SK-N-SH (cell line): Measurements from ENCODE around the gene CCDC27. TPM values are rescaled to one million over a fixed set of nuclear protein-coding genes. Genes with fewer than 3 reads are reported as not detected.

Experiments
- CTCF ChIA-PET: fragments of 300-600, 350-600 bp; formaldehyde crosslinking; extraction: SDS; loops from one replicate; lab custom pipeline; 2021; lab: Yijun Ruan, JAX
- POLR2A ChIA-PET: fragments of 350-600 bp; sonication (Branson Sonifier 250); formaldehyde crosslinking; extraction: SDS; loops from one replicate; lab custom pipeline; 2020; ENCODE audit warnings: antibody characterized with exemption, inconsistent platforms; lab: Yijun Ruan, JAX
- DNase-seq: peaks from one replicate; pipeline ENCODE4 v3.0.0; 2012
- H2AFZ ChIP-seq: fragments of 200-600 bp; sonication (generic); 2 replicates; pipeline ENCODE4 v1.8.1; 2016; ENCODE audit warnings: antibody characterized with exemption, mild to moderate bottlenecking, low read depth
- H3F3A ChIP-seq: fragments of 200-600 bp; sonication (generic); replicated peaks from 2 replicates; pipeline ENCODE3; 2016; ENCODE audit warnings: antibody characterized with exemption, mild to moderate bottlenecking; ENCODE audit not compliant: insufficient read depth
- H3K27ac ChIP-seq, 2 experiments: fragments of 200-500 bp in 1 of 2; fragments of 200-600 bp in 1 of 2; sonication (Bioruptor generic) in 1 of 2; sonication (generic), shearing (Covaris generic) in 1 of 2; 2 replicates each; pipeline versions ENCODE4 v1.5.1 to v1.6.1; 2014 to 2016; ENCODE audit warnings: low read depth in 2 of 2, inconsistent platforms in 1 of 2, low read length in 1 of 2, mild to moderate bottlenecking in 1 of 2, mixed read lengths in 1 of 2
- H3K27me3 ChIP-seq: fragments of 200-600 bp; sonication (generic), shearing (Covaris generic); 2 replicates; pipeline ENCODE4 v1.6.1; 2016; ENCODE audit warnings: mixed run types; ENCODE audit not compliant: insufficient read depth
- H3K36me3 ChIP-seq, 2 experiments: fragments of 200-500 bp in 1 of 2; fragments of 200-600 bp in 1 of 2; sonication (Bioruptor generic) in 1 of 2; sonication (generic) in 1 of 2; replicated peaks in 1 of 2; 2 replicates each; pipeline versions ENCODE3 to v1.5.1; 2014 to 2016; ENCODE audit warnings: low read length in 1 of 2, mild to moderate bottlenecking in 1 of 2; ENCODE audit not compliant: insufficient read depth in 2 of 2, control insufficient read depth in 1 of 2
- H3K4me1 ChIP-seq, 2 experiments: fragments of 200-500 bp in 1 of 2; fragments of 200-600 bp in 1 of 2; sonication (Bioruptor generic) in 1 of 2; sonication (generic), shearing (Covaris generic) in 1 of 2; 2 replicates each; pipeline versions ENCODE4 v1.5.1 to v1.6.1; 2014 to 2016; ENCODE audit warnings: low read depth in 1 of 2, low read length in 1 of 2, mixed run types in 1 of 2; ENCODE audit not compliant: insufficient read depth in 2 of 2, control insufficient read depth in 1 of 2
- H3K4me2 ChIP-seq: fragments of 200-600 bp; sonication (generic), shearing (Covaris generic); 2 replicates; pipeline ENCODE4 v1.6.1; 2017; ENCODE audit warnings: mixed run types
- H3K4me3 ChIP-seq, 2 experiments: fragments of 200-500 bp in 1 of 2; fragments of 200-600 bp in 1 of 2; sonication (Bioruptor generic) in 1 of 2; sonication (generic), shearing (Covaris generic) in 1 of 2; 2 replicates each; pipeline versions ENCODE4 v1.5.1 to v1.8.1; 2014 to 2016; ENCODE audit warnings: low read depth in 2 of 2, inconsistent platforms in 1 of 2, low read length in 1 of 2, mild to moderate bottlenecking in 1 of 2, mixed read lengths in 1 of 2, moderate library complexity in 1 of 2
- H3K79me2 ChIP-seq: fragments of 200-600 bp; sonication (generic); 2 replicates; pipeline ENCODE4 v1.8.1; 2017; ENCODE audit warnings: mild to moderate bottlenecking; ENCODE audit not compliant: insufficient read depth
- H3K9ac ChIP-seq: fragments of 200-600 bp; sonication (generic); 2 replicates; pipeline ENCODE4 v1.6.1; 2017; ENCODE audit warnings: mixed run types
- H3K9me2 ChIP-seq: fragments of 200-600 bp; sonication (generic); 2 replicates; pipeline ENCODE4 v1.6.1; 2017; ENCODE audit warnings: mixed run types
- H3K9me3 ChIP-seq: fragments of 200-600 bp; sonication (generic); 2 replicates; pipeline ENCODE4 v1.6.1; 2017; ENCODE audit warnings: mixed run types, mild to moderate bottlenecking, moderate library complexity
- H4K20me1 ChIP-seq: fragments of 200-600 bp; sonication (generic); 2 replicates; pipeline ENCODE4 v1.6.1; 2017; ENCODE audit warnings: mild to moderate bottlenecking, mixed run types; ENCODE audit not compliant: insufficient read depth
- CHD2 ChIP-seq: fragments of 150-350 bp; IDR thresholded peaks from 2 replicates; pipeline ENCODE4 v1.6.1; 2018; ENCODE audit warnings: low read length; ENCODE audit not compliant: partially characterized antibody
- GATA2 ChIP-seq: sonication (generic); formaldehyde crosslinking; IDR thresholded peaks from 2 replicates; pipeline ENCODE4 v1.5.0; 2020; ENCODE audit warnings: mild to moderate bottlenecking, missing genetic modification reagents
- MAX ChIP-seq: IDR thresholded peaks from 2 replicates; pipeline ENCODE4 v1.4.0; 2012; ENCODE audit warnings: low read depth
- MXI1 ChIP-seq: IDR thresholded peaks from 2 replicates; pipeline ENCODE4 v1.6.1; 2012; ENCODE audit warnings: mild to moderate bottlenecking, low read depth, low read length, improper control_type of control experiment
- NFIC ChIP-seq: IDR thresholded peaks from 2 replicates; pipeline ENCODE4 v1.4.0; 2012; ENCODE audit warnings: borderline replicate concordance
- NRF1 ChIP-seq: IDR thresholded peaks from 2 replicates; pipeline ENCODE4 v1.6.1; 2012; ENCODE audit warnings: low read depth, mild to moderate bottlenecking, low read length
- PBX3 ChIP-seq: IDR thresholded peaks from 2 replicates; pipeline ENCODE4; 2012
- RAD21 ChIP-seq: IDR thresholded peaks from 2 replicates; pipeline ENCODE4 v1.6.1; 2012; ENCODE audit warnings: mild to moderate bottlenecking, low read length
- REST ChIP-seq: IDR thresholded peaks from 2 replicates; pipeline ENCODE4 v1.6.1; 2012; ENCODE audit warnings: mild to moderate bottlenecking, low read depth, low read length, moderate library complexity
- WGBS: methylation state at CpG from one replicate; pipeline ENCODE4 v1.1.6; 2017; ENCODE audit warnings: low lambda C conversion rate; 5-methylcytosine and 5-hydroxymethylcytosine counted together
- polyA plus RNA-seq, 3 experiments: library from polyadenylated mRNA; depleted of rRNA; stranded (reverse); fragments of >200 nt; gene quantifications; 2 replicates each; pipeline ENCODE4 v1.2.3, GENCODE V29; 2012

CCDC27 gene
- polyA plus RNA-seq, 1 of the 3 experiments (the other 2 are of a cell fraction): not detected

- TF ChIP-seq CHD2: no peak
Measured at GRCh38 chr1:3756394-3756793, 4.1 kb downstream of the CCDC27 start (continued).

GRCh38 chr1:3759164-3759563 is 6.9 kb downstream of the CCDC27 start:
- 48% methylated on average over 6 of the region's 6 CpGs for WGBS
- no peaks in the 10 kb centered on the region for H3F3A ChIP-seq
- H3K27ac ChIP-seq: no peak overlapping the region
- DNase-seq: no peak
- H3K4me2 ChIP-seq: no peak overlapping the region
- H3K4me1 ChIP-seq: no peaks in the 10 kb centered on the region
- no peak overlapping the region for H3K9ac ChIP-seq
- no peaks in the 10 kb centered on the region for H3K79me2 ChIP-seq
- TF ChIP-seq GATA2 (CRISPR knock-in tag): no peak
- TF ChIP-seq NRF1: no peak
- H4K20me1 ChIP-seq: no peaks in the 10 kb centered on the region
- CTCF ChIA-PET: no interaction called here
- H3K9me3 ChIP-seq: no peaks in the 10 kb centered on the region
- no peaks in the 10 kb centered on the region for H3K36me3 ChIP-seq
- POLR2A ChIA-PET: interaction anchor here (0.6 to 1.0 kb wide), 2 partner anchors 11 to 18 kb away, joined by 3 read pairs; no protein-coding TSS in a partner anchor
- no peak overlapping the region for H3K4me3 ChIP-seq
- no peak overlapping the region for H2AFZ ChIP-seq
- no peaks in the 10 kb centered on the region for H3K27me3 ChIP-seq
- H3K9me2 ChIP-seq: no peaks in the 10 kb centered on the region

GRCh38 chr1:3759796-3760195 is 7.5 kb downstream of the CCDC27 start:
- POLR2A ChIA-PET: no interaction called here
- no peak overlapping the region for H3K4me3 ChIP-seq
- no peak for DNase-seq
- no peaks in the 10 kb centered on the region for H3K27me3 ChIP-seq
- TF ChIP-seq PBX3: no peak
- TF ChIP-seq MAX: no peak
- TF ChIP-seq REST: no peak
- TF ChIP-seq MXI1: no peak
- no peak for TF ChIP-seq NFIC
- no peak for TF ChIP-seq RAD21
- no peaks in the 10 kb centered on the region for H3K36me3 ChIP-seq
- H3K79me2 ChIP-seq: no peaks in the 10 kb centered on the region
- no peak overlapping the region for H3K4me2 ChIP-seq
- 51% methylated on average over 6 of the region's 6 CpGs for WGBS
- no peaks in the 10 kb centered on the region for H4K20me1 ChIP-seq
- no peaks in the 10 kb centered on the region for H3K9me2 ChIP-seq
- no peaks in the 10 kb centered on the region for H3K4me1 ChIP-seq
- no peaks in the 10 kb centered on the region for H3K9me3 ChIP-seq
- no peak overlapping the region for H3K9ac ChIP-seq
- H3K27ac ChIP-seq: no peak overlapping the region
- CTCF ChIA-PET: interaction anchor here (1.0 kb wide), 1 partner anchor 35 kb away, joined by 3 read pairs; no protein-coding TSS in a partner anchor
- H2AFZ ChIP-seq: no peak overlapping the region
- H3F3A ChIP-seq: no peaks in the 10 kb centered on the region
